Endothelial cell of umbilical vein (primary cell): ENCODE measurements around the gene EXOC6B. TPM values are rescaled to one million over a fixed set of nuclear protein-coding genes. Genes with fewer than 3 reads are reported as not detected.

ENCODE experiments used
- BruUV-seq: library from RNA; stranded (reverse); fragments of 400-500 nt; replicated peaks from 2 replicates; lab custom pipeline; 2021; lab: Mats Ljungman, UMichigan
- CTCF ChIA-PET: fragments of 300-600, 350-600 bp; sonication (Branson Sonifier 250); formaldehyde crosslinking; loops from one replicate; lab custom pipeline; 2021; ENCODE audit warnings: antibody characterized with exemption, inconsistent platforms; lab: Charles Lee
- POLR2A ChIA-PET: fragments of 300-600, 350-600 bp; sonication (Branson Sonifier 250); formaldehyde crosslinking; loops from one replicate; lab custom pipeline; 2021; ENCODE audit warnings: antibody characterized with exemption, inconsistent platforms; lab: Charles Lee
- DNase-seq: peaks from one replicate; pipeline ENCODE4 v3.0.0-alpha.2; 2011; ENCODE audit warnings: low read depth, low spot score
- FAIRE-seq: peaks from 2 replicates; lab custom pipeline; 2011; peaks lifted over from hg19 to GRCh38; lab: Jason Lieb, UNC
- H2AFZ ChIP-seq: 2 replicates; pipeline ENCODE4 v1.6.0; 2012; ENCODE audit warnings: low read depth, low read length, control low read depth, inconsistent platforms
- H3K27ac ChIP-seq: 2 replicates; pipeline ENCODE4 v1.5.1; 2011; ENCODE audit warnings: low read depth, mild to moderate bottlenecking, control low read depth, low read length, moderate library complexity; ENCODE audit not compliant: insufficient read depth
- H3K27me3 ChIP-seq, 2 experiments: 2 replicates each; pipeline versions ENCODE4 v1.6.0 to v1.6.1; 2011; ENCODE audit warnings: low read length in 2 of 2, mixed read lengths in 1 of 2; ENCODE audit not compliant: control insufficient read depth in 2 of 2, insufficient read depth in 2 of 2
- H3K36me3 ChIP-seq, 2 experiments: 2 replicates in 1 of 2; 3 replicates in 1 of 2; pipeline ENCODE4 v1.5.1; 2011; ENCODE audit warnings: low read length in 2 of 2, mild to moderate bottlenecking in 1 of 2, moderate library complexity in 1 of 2; ENCODE audit not compliant: control insufficient read depth in 2 of 2, insufficient read depth in 2 of 2; ENCODE audit errors: extremely low read depth in 1 of 2
- H3K4me1 ChIP-seq: 3 replicates; pipeline ENCODE4 v1.5.1; 2011; ENCODE audit warnings: mild to moderate bottlenecking, low read length; ENCODE audit not compliant: control insufficient read depth, insufficient read depth; ENCODE audit errors: extremely low read depth
- H3K4me2 ChIP-seq: 2 replicates; pipeline ENCODE4 v1.6.1; 2011; ENCODE audit warnings: low read length, control low read depth, mixed read lengths; ENCODE audit not compliant: insufficient read depth
- H3K4me3 ChIP-seq, 3 experiments: fragments of 200-600 bp in 1 of 3; sonication (generic), shearing (Covaris generic) in 1 of 3; replicated peaks in 1 of 3; 2 replicates each; pipeline ENCODE4 v1.5.1; 2011 to 2016; ENCODE audit warnings: control low read depth in 3 of 3, low read length in 3 of 3, mild to moderate bottlenecking in 2 of 3, inconsistent platforms in 1 of 3, low read depth in 1 of 3, moderate library complexity in 1 of 3; ENCODE audit not compliant: insufficient read depth in 1 of 3
- H3K79me2 ChIP-seq: 2 replicates; pipeline ENCODE4 v1.6.0; 2012; ENCODE audit warnings: low read length, inconsistent platforms; ENCODE audit not compliant: control insufficient read depth, insufficient read depth
- H3K9ac ChIP-seq: replicated peaks from 2 replicates; pipeline ENCODE3; 2011; ENCODE audit warnings: low read length, control low read depth; ENCODE audit not compliant: insufficient read depth; ENCODE audit errors: extremely low read depth
- H3K9me1 ChIP-seq: replicated peaks from 3 replicates; pipeline ENCODE4 v1.6.0; 2011; ENCODE audit warnings: mild to moderate bottlenecking, low read length; ENCODE audit not compliant: control insufficient read depth, insufficient read depth; ENCODE audit errors: extremely low read depth
- H3K9me3 ChIP-seq: replicated peaks from 2 replicates; pipeline ENCODE4 v1.5.1; 2012; ENCODE audit warnings: low read length, inconsistent platforms; ENCODE audit not compliant: control insufficient read depth, insufficient read depth
- H4K20me1 ChIP-seq: replicated peaks from 2 replicates; pipeline ENCODE3; 2011; ENCODE audit warnings: mild to moderate bottlenecking, low read length; ENCODE audit not compliant: control insufficient read depth, insufficient read depth; ENCODE audit errors: extremely low read depth
- CTCF ChIP-seq, 2 donors: IDR thresholded peaks; 1 replicate in 1 of 2; 2 replicates in 1 of 2; pipeline ENCODE4 v1.5.1; 2011; ENCODE audit warnings: low read length in 2 of 2, mild to moderate bottlenecking in 2 of 2, moderate library complexity in 2 of 2, control low read depth in 1 of 2, inconsistent platforms in 1 of 2, low read depth in 1 of 2; ENCODE audit not compliant: insufficient read depth in 1 of 2; ENCODE audit errors: extremely low read depth in 1 of 2
- EZH2 ChIP-seq: IDR thresholded peaks from 2 replicates; pipeline ENCODE4 v1.6.1; 2012; ENCODE audit warnings: borderline replicate concordance, low read depth, mild to moderate bottlenecking, moderate library complexity, low read length, inconsistent platforms; ENCODE audit not compliant: severe bottlenecking
- FOS ChIP-seq: IDR thresholded peaks from 2 replicates; pipeline ENCODE4 v1.6.1; 2011; ENCODE audit warnings: mild to moderate bottlenecking, low read length, moderate library complexity, borderline replicate concordance; ENCODE audit not compliant: insufficient read depth
- GATA2 ChIP-seq: IDR thresholded peaks from 2 replicates; pipeline ENCODE4 v1.7.0; 2011; ENCODE audit warnings: low read depth, mild to moderate bottlenecking, moderate library complexity, mixed read lengths, low read length; ENCODE audit not compliant: insufficient read length, insufficient read depth
- JUN ChIP-seq: IDR thresholded peaks from 2 replicates; pipeline ENCODE4 v1.6.1; 2011; ENCODE audit warnings: borderline replicate concordance, low read depth; ENCODE audit not compliant: insufficient read length, insufficient read depth
- MYC ChIP-seq: IDR thresholded peaks from one replicate; pipeline ENCODE4 v1.6.1; 2011; ENCODE audit warnings: mild to moderate bottlenecking, low read depth, low read length
- POLR2A ChIP-seq: IDR thresholded peaks from 2 replicates; pipeline ENCODE4 v1.6.1; 2012; ENCODE audit warnings: low read depth, mild to moderate bottlenecking, control low read depth, low read length
- POLR2AphosphoS5 ChIP-seq: IDR thresholded peaks from 2 replicates; pipeline ENCODE4 v1.6.1; 2012; ENCODE audit warnings: low read depth, mild to moderate bottlenecking, control low read depth, low read length, moderate library complexity; ENCODE audit not compliant: insufficient read depth
- dilution Hi-C: fragments of 300-500 bp; cut with MboI; formaldehyde crosslinking; loops from one replicate; pipeline ENCODE4 v1.15.0; 2019; ENCODE audit warnings: low sequenced_read_pairs; ENCODE audit not compliant: extremely low pct_ligation_motif_present
- intact Hi-C: fragments of 100-400 bp; cut with micrococcal nuclease; formaldehyde crosslinking; loops from one replicate; pipeline ENCODE4 v1.10.0; 2022
- polyA plus RNA-seq, 4 experiments: library from polyadenylated mRNA; depleted of rRNA in 3 of 4; stranded (reverse) in 3 of 4; unstranded in 1 of 4; fragments of >200 nt; gene quantifications; 2 replicates each; pipeline versions ENCODE4 v1.2.1 to v1.2.3, GENCODE V29; 2011 to 2012; ENCODE audit warnings: missing spikeins in 1 of 4
- total RNA-seq: library from RNA; stranded (reverse); gene quantifications from 2 replicates; pipeline ENCODE4 v1.2.3, GENCODE V29; 2021
- TF ChIP-seq, protein P1 (sequence below): IDR thresholded peaks from 2 replicates; pipeline ENCODE4 v1.6.1; 2011; ENCODE audit not compliant: insufficient read depth, insufficient read length

EXOC6B gene
- total and polyA plus RNA-seq, 2 donors (not counting 3 experiments of a cell fraction or from before 2014, with no cell fraction given), result 10.8 to 34.8 TPM

DNA sequence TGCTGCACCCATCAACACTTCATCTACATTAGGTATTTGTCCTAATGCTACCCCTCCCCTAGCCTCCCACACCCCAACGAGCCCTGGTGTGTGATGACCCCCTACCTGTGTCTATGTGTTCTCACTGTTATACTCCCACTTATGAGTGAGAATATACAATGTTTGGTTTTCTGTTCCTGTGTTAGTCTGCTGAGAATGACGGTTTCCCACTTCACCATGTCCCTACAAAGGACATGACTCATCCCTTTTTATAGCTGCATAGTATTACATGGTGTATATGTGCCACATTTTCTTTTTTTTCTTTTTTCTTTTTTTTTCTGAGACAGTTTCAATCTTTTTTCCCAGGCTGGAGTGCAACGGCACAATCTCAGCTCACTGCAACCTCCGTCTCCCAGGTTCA, 394.1 kb downstream of the EXOC6B start:
- ChIA-PET POLR2A (interaction anchor here (0.6 kb wide), 1 partner anchor 1100 kb away, joined by 3 read pairs; the partner anchor contains the start of gene ZNF638), CTCF (no interaction called here)
- Histone ChIP-seq H3K79me2 (no peaks in the 10 kb centered on the region), H3K36me3 (no peaks in the 10 kb centered on the region), H4K20me1 (no peaks in the 10 kb centered on the region), H3K9me1 (no peaks in the 10 kb centered on the region), H3K9ac (no peak overlapping the region), H3K27me3 (no peaks in the 10 kb centered on the region), H3K4me2 (no peak overlapping the region), H3K27ac (no peak overlapping the region), H2AFZ (no peak overlapping the region), H3K4me3 (no peak overlapping the region), H3K9me3 (no peaks in the 10 kb centered on the region), H3K4me1 (no peaks in the 10 kb centered on the region)
- FAIRE-seq (no peak), DNase-seq (no peak)
- intact Hi-C loops, result no loop called here
- BruUV-seq, result no TSS peak
- TF ChIP-seq POLR2A, result no peak
- no peak for TF ChIP-seq MYC
- TF ChIP-seq EZH2, result no peak
- TF ChIP-seq CTCF (IDR thresholded peaks at IDR 0.05; ENCODE audit: extremely low read depth in 1 of 2, insufficient read depth in 1 of 2, low read depth in 1 of 2, low read length in 2 of 2), result no peak
- TF ChIP-seq, protein P1, sequence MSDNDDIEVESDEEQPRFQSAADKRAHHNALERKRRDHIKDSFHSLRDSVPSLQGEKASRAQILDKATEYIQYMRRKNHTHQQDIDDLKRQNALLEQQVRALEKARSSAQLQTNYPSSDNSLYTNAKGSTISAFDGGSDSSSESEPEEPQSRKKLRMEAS, result no peak
- TF ChIP-seq GATA2, result no peak
- TF ChIP-seq POLR2AphosphoS5, result no peak
- no peak for TF ChIP-seq FOS
- TF ChIP-seq JUN, result no peak
- dilution Hi-C loops, result no loop called here
